HG03521 (cell line): ENCODE measurements around the gene EVI2B.
"Not testable (repeated sequence)": the region's sequence is repeated elsewhere in the genome, so short reads cannot be mapped to it uniquely, and the experiment has no call there.

ENCODE experiments used
- ATAC-seq: cut with Tn5 transposase; IDR thresholded peaks from one replicate; pipeline ENCODE4 v1.9.1; 2021; ENCODE audit warnings: mild to moderate bottlenecking, moderate library complexity; ENCODE audit not compliant: unreplicated experiment

EVI2B gene

GRCh38 chr17:31272803-31273202, 41.1 kb downstream of the EVI2B start:
- no peak for ATAC-seq

- no peak for ATAC-seq
Measured at GRCh38 chr17:31272236-31272635, 41.6 kb downstream of the EVI2B start.

- ATAC-seq = no peak
Measured at GRCh38 chr17:31269578-31269983, 44.3 kb downstream of the EVI2B start.

- ATAC-seq = no peak
Measured at GRCh38 chr17:31269036-31269577, 44.7 kb downstream of the EVI2B start.

- no peak for ATAC-seq
Measured at GRCh38 chr17:31266042-31266441, 47.8 kb downstream of the EVI2B start.

- ATAC-seq = not testable (repeated sequence)
Measured at GRCh38 chr17:31262923-31263322, 50.9 kb downstream of the EVI2B start.

GRCh38 chr17:31261601-31262000, 52.3 kb downstream of the EVI2B start:
- no peak for ATAC-seq

- no peak for ATAC-seq
Measured at GRCh38 chr17:31260151-31260550, 53.7 kb downstream of the EVI2B start.

GRCh38 chr17:31256936-31257335, 56.9 kb downstream of the EVI2B start:
- no peak for ATAC-seq

- no peak for ATAC-seq
Measured at GRCh38 chr17:31254654-31255053, 59.2 kb downstream of the EVI2B start.
